Activated T-cell treated with anti-CD3 and anti-CD28 coated beads, Interleukin-2, amount 50 U/mL, for 24 hours (primary cell): ENCODE data around the gene GLA.

Experiments used
- DNase-seq: peaks from one replicate; pipeline ENCODE4 v3.0.0-alpha.2; 2020
- H3K27ac Mint-ChIP-seq: 2 replicates; pipeline ENCODE4 v1.8.0; 2020; ENCODE audit warnings: mild to moderate bottlenecking, mixed read lengths
- H3K27me3 Mint-ChIP-seq: 2 replicates; pipeline ENCODE4 v1.8.0; 2020; ENCODE audit warnings: mixed read lengths
- H3K36me3 Mint-ChIP-seq: 2 replicates; pipeline ENCODE4 v1.8.0; 2020; ENCODE audit warnings: low read depth, mixed read lengths
- H3K4me1 Mint-ChIP-seq: 2 replicates; pipeline ENCODE4 v1.8.0; 2020; ENCODE audit warnings: low read depth, mixed read lengths
- H3K4me3 Mint-ChIP-seq: 2 replicates; pipeline ENCODE4 v1.8.0; 2020; ENCODE audit warnings: mild to moderate bottlenecking, moderate library complexity, mixed read lengths
- H3K9me3 Mint-ChIP-seq: 2 replicates; pipeline ENCODE4 v1.8.0; 2020; ENCODE audit warnings: mixed read lengths

The GLA gene

GRCh38 chrX:101407748-101408531 is at the start of gene GLA, which contains the start of gene HNRNPH2:
GLA (minus strand) TSS chrX:101407925; CDS start chrX:101407903, 22 bp downstream.
HNRNPH2 (plus strand) TSS chrX:101408222; CDS start chrX:101411989, 3,767 bp downstream.
- peak; percentile 86 for DNase-seq
- no peaks in the 10 kb centered on the region for H3K9me3 Mint-ChIP-seq
- H3K36me3 Mint-ChIP-seq: peaks cover 45% of the 10 kb centered on the region
- H3K4me3 Mint-ChIP-seq: peak within 1 kb of the TSS; percentile 83
- peaks cover 31% of the 10 kb centered on the region for H3K4me1 Mint-ChIP-seq
- peak within 1 kb of the TSS; percentile 99 for H3K27ac Mint-ChIP-seq
- peaks cover 3% of the 10 kb centered on the region for H3K27me3 Mint-ChIP-seq

GRCh38 chrX:101452056-101452455 is 44.3 kb upstream of the GLA start:
- H3K27me3 Mint-ChIP-seq: peaks cover 17% of the 10 kb centered on the region
- no peak for DNase-seq
- no peak overlapping the region for H3K27ac Mint-ChIP-seq
- no peak overlapping the region for H3K4me3 Mint-ChIP-seq
- H3K36me3 Mint-ChIP-seq: peaks cover 21% of the 10 kb centered on the region
- no peaks in the 10 kb centered on the region for H3K4me1 Mint-ChIP-seq
- H3K9me3 Mint-ChIP-seq: peaks cover 3% of the 10 kb centered on the region

DNA sequence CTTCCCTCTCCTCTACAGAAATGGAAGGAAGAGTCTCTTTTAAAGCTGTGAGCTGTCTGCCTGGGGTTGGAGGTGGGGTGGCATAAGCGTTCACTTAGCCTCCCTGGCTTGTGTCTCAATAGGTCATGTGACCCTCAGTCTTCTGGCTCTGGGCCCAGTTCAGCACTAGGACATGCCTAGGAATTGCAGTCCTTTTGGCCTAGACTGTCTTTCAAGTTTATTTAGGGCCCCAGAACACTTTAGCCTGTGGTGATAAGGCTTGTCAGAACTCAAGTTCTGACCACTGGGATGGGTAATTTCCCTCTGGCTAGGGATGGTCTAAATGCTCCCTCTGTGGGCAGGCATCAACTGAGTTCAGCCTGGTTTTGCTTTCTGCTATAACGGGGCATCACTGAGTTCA is 43.2 kb upstream of the GLA start:
- Mint-ChIP-seq H3K36me3 (peaks cover 20% of the 10 kb centered on the region), H3K4me1 (no peaks in the 10 kb centered on the region), H3K27me3 (peaks cover 14% of the 10 kb centered on the region), H3K27ac (no peak overlapping the region), H3K9me3 (peaks cover 3% of the 10 kb centered on the region), H3K4me3 (no peak overlapping the region)
- no peak for DNase-seq

DNA sequence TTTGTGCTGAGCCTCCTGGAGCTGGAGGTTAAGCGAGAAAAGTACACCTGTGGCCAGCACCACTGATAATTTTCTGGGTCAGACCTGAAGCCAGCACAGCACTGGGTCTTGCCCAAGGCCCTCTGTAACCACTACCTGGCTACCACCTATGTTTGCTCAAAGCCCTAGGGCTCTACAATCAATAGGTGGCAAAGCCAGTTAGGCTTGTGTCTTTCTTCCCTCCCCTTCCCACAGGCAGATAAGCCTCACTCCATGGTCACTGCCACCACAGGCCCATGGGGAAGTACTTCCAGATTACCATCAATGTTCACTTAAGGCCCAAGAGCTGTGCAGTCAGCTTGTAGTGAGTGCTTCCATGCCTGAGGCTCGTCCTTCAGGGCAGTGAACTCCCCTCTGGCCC is 42.4 kb upstream of the GLA start:
- peaks cover 16% of the 10 kb centered on the region for H3K36me3 Mint-ChIP-seq
- no peak overlapping the region for H3K4me3 Mint-ChIP-seq
- no peak for DNase-seq
- no peaks in the 10 kb centered on the region for H3K4me1 Mint-ChIP-seq
- H3K9me3 Mint-ChIP-seq: peaks cover 3% of the 10 kb centered on the region
- H3K27ac Mint-ChIP-seq: no peak overlapping the region
- H3K27me3 Mint-ChIP-seq: peaks cover 11% of the 10 kb centered on the region

GRCh38 chrX:101449279-101449678 is 41.6 kb upstream of the GLA start:
- no peak for DNase-seq
- Mint-ChIP-seq H3K27ac (no peak overlapping the region), H3K27me3 (peaks cover 11% of the 10 kb centered on the region), H3K4me1 (no peaks in the 10 kb centered on the region), H3K4me3 (no peak overlapping the region), H3K9me3 (peaks cover 3% of the 10 kb centered on the region), H3K36me3 (peaks cover 13% of the 10 kb centered on the region)

DNA sequence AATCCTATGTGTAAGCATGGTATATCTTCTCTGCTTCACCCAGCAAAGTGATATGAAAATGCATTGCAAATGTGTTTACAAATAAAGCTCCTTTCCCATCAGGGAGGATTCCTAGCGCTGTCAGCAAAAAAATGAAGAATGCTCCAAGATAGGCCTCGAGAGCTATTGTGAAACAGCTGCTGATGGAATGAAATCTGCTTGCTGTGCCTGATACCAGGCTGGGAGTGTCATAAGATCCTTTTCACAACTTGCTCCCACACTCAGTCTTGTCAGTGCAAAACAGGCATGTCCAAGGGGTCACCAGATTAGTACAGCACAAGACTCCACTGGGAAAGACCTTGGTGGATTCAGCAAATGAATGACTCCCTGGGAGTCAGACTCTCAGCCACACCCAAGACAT is 34.4 kb upstream of the GLA start:
- Mint-ChIP-seq H3K27me3 (peaks cover 21% of the 10 kb centered on the region), H3K4me3 (no peak overlapping the region), H3K36me3 (peaks cover 45% of the 10 kb centered on the region), H3K27ac (no peak overlapping the region), H3K9me3 (no peaks in the 10 kb centered on the region), H3K4me1 (no peaks in the 10 kb centered on the region)
- no peak for DNase-seq

GRCh38 chrX:101430457-101431078 is 22.8 kb upstream of the GLA start:
- H3K36me3 Mint-ChIP-seq: peaks cover 25% of the 10 kb centered on the region
- no peak overlapping the region for H3K4me3 Mint-ChIP-seq
- peaks cover 6% of the 10 kb centered on the region for H3K27me3 Mint-ChIP-seq
- DNase-seq: no peak
- H3K4me1 Mint-ChIP-seq: peaks cover 14% of the 10 kb centered on the region
- no peaks in the 10 kb centered on the region for H3K9me3 Mint-ChIP-seq
- H3K27ac Mint-ChIP-seq: peak overlapping the region; percentile 62

- peaks cover 8% of the 10 kb centered on the region for H3K27me3 Mint-ChIP-seq
- H3K4me3 Mint-ChIP-seq: no peak overlapping the region
- DNase-seq: no peak
- peaks cover 14% of the 10 kb centered on the region for H3K4me1 Mint-ChIP-seq
- H3K36me3 Mint-ChIP-seq: peaks cover 27% of the 10 kb centered on the region
- peak overlapping the region; percentile 62 for H3K27ac Mint-ChIP-seq
- no peaks in the 10 kb centered on the region for H3K9me3 Mint-ChIP-seq
Observed at GRCh38 chrX:101429934-101430333, 22.2 kb upstream of the GLA start.

DNA sequence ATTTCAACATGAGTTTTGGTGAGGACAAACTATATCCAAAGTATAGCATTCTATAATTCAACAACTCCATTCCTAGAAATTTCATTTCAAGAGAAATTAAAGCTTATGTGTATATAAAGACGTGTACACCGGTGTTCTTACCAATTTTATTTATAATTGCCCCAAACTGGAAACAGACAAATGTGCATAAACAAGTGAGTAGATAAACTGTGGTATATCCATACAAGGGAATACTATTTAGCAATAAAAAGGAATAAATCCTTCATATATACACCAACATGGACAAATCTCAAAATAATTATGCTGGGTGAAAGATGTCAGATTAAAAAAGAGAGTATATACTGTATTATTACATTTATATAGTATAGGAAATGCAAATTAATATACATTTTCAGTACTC is 20.2 kb upstream of the GLA start:
- Mint-ChIP-seq H3K27ac (no peak overlapping the region), H3K4me3 (no peak overlapping the region), H3K36me3 (peaks cover 29% of the 10 kb centered on the region), H3K9me3 (no peaks in the 10 kb centered on the region), H3K4me1 (peaks cover 14% of the 10 kb centered on the region), H3K27me3 (peaks cover 9% of the 10 kb centered on the region)
- DNase-seq: no peak

DNA sequence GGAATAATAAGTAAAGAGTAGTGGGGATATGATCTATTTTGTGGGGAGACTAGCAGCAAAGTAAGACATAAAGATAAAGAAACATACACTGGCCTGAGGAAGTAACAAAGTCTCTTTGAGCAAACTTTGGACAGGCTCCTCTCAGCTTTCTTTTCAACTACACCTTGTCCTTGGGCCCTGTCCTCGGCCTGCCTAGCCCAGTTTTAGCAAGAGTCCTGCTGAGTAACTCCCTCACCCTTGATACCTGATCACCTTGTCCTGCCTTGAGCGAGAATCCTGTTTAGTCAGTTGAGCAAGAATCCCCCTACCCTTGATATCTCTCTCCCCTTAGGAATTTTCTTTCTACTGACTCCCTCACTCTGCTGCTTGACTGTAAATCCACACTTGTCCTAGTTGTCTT is 11.8 kb upstream of the GLA start:
- no peak for DNase-seq
- Mint-ChIP-seq H3K36me3 (peaks cover 2% of the 10 kb centered on the region), H3K27ac (no peak overlapping the region), H3K9me3 (no peaks in the 10 kb centered on the region), H3K4me3 (no peak overlapping the region), H3K4me1 (peaks cover 35% of the 10 kb centered on the region), H3K27me3 (peaks cover 38% of the 10 kb centered on the region)

GRCh38 chrX:101417981-101418841 is 10.5 kb upstream of the GLA start:
- H3K4me3 Mint-ChIP-seq: peak overlapping the region; percentile 83
- peaks cover 42% of the 10 kb centered on the region for H3K4me1 Mint-ChIP-seq
- H3K27ac Mint-ChIP-seq: peak overlapping the region; percentile 94
- DNase-seq: peak; percentile 65
- peaks cover 8% of the 10 kb centered on the region for H3K36me3 Mint-ChIP-seq
- no peaks in the 10 kb centered on the region for H3K9me3 Mint-ChIP-seq
- peaks cover 38% of the 10 kb centered on the region for H3K27me3 Mint-ChIP-seq

GRCh38 chrX:101417190-101417589 is 9.5 kb upstream of the GLA start:
- peaks cover 43% of the 10 kb centered on the region for H3K27me3 Mint-ChIP-seq
- H3K4me1 Mint-ChIP-seq: peaks cover 50% of the 10 kb centered on the region
- no peak for DNase-seq
- H3K4me3 Mint-ChIP-seq: peak overlapping the region; percentile 83
- H3K9me3 Mint-ChIP-seq: no peaks in the 10 kb centered on the region
- peaks cover 18% of the 10 kb centered on the region for H3K36me3 Mint-ChIP-seq
- peak overlapping the region; percentile 94 for H3K27ac Mint-ChIP-seq

DNA sequence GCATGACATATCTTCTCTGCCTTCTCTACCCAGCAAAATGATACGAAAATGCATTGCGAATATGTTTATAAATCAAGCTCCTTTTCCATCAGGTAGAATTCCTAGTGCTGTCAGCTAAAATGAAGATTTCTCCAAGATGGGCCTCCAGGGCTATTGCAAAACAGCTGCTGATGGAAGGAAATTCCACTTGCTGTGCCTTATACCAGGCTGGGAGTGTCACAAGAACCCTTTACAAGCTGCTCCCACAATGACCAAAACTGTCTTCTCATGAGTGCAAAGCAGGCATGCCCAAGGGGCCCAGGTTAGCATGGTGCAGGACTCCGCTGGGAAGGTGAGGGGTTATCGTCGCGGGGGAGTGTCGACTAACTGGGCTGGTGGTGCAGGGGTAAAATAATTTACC is 9.0 kb upstream of the GLA start:
- no peaks in the 10 kb centered on the region for H3K9me3 Mint-ChIP-seq
- peaks cover 43% of the 10 kb centered on the region for H3K27me3 Mint-ChIP-seq
- H3K36me3 Mint-ChIP-seq: peaks cover 23% of the 10 kb centered on the region
- no peak overlapping the region for H3K4me3 Mint-ChIP-seq
- no peak for DNase-seq
- H3K4me1 Mint-ChIP-seq: peaks cover 54% of the 10 kb centered on the region
- H3K27ac Mint-ChIP-seq: no peak overlapping the region
